DMS53 treated with DMSO at 0.1 percent for 48 hours (cell line): ENCODE data around the gene JAK2.
"Not testable (repeated sequence)": the region's sequence is repeated elsewhere in the genome, so short reads cannot be mapped to it uniquely, and the experiment has no call there.

Experiments used
- DNase-seq: peaks from one replicate; lab custom pipeline; 2025; ENCODE audit not compliant: unreplicated experiment; lab: John Stamatoyannopoulos, UW

JAK2 gene

DNA sequence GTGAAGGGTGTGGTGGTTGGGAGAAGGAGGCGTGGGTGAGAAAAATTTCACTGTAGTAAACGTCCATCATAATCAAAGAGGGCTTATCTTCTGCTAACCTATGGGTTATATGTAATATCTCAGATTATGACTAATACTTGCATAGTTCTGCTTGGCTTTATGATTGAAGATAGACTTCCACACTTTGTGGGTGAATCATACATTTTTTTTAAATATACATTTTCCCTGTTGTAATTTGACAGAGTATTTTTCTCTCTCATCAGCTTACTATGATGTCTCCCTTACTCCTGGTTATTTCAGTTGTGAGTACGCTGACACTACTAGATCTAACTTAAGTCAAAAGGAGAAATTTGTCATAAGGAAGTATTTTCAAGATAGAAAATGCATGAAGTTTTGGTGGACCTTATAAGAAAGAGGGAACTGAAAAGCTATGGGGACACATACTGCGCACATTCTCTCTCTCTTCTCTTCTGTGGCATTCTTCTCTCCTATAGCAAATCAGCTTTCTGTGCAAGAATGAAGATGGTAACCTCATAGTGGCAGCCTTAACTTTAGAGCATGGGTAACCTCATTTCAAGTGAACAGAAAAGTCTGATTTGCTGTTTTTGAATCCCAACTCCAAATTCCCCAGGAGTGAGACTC is 4.9 kb upstream of the JAK2 start:
- DNase-seq: no peak

DNA sequence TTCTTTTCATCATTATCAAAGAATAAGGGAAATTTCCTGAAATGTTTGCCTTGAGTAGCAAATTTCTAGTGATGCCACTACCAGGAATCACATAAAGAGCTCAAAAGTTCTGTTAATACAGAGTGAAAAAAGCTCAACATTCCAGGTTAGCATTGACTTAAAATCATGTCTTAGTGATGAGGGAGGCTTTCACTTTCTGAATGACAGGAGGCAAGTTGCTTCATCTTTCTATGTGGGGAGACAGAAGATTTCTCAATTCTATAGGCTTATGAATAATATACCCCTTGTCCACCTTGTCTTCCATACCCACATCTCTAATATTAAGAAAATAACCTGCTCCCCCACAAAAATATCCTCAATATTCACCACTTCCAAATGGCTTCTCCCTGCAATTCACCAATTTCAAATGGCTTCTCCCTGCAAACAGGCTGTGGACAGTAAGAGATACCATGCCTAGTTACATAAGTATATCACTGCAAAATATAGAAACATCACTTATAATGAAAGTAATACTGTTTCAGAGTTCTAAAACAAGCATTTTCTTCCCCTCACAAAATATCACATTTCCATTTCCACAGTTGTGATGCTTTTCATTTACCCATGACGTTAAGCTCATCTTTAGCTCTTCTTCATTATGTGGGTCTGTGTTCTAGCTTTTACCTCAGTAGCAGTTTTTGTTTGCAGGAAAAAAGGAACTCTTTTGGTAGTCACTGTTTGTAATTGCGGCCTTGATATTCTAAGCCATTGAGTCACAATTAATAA is 2.2 kb upstream of the JAK2 start:
- no peak for DNase-seq

DNA sequence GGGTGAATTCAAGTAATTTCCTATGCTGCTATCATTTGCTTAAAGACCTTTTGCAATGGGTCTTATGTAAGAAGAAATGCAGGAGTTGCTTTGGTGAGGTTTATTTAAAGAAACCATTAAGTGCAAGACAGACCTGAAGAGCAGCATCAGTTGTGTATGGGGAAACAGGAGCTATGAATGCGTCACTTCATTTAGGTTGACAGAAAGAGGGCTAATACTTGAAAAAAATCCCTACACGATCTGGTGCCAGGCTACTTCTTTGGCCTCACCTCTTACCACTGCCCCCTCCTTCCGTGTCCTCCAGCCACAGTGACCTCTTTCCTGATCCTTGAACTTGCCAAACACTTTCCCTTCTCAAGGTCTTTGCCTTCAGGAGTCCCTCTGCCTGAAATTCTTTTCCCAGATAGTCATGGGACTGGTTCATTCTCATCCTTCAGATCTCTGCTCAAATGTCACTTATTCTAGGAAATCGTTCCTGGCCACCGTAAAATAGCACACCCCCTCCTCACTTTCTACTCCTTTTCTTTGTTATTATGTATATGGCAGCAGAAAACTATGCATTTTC is 1.4 kb upstream of the JAK2 start:
- no peak for DNase-seq

DNA sequence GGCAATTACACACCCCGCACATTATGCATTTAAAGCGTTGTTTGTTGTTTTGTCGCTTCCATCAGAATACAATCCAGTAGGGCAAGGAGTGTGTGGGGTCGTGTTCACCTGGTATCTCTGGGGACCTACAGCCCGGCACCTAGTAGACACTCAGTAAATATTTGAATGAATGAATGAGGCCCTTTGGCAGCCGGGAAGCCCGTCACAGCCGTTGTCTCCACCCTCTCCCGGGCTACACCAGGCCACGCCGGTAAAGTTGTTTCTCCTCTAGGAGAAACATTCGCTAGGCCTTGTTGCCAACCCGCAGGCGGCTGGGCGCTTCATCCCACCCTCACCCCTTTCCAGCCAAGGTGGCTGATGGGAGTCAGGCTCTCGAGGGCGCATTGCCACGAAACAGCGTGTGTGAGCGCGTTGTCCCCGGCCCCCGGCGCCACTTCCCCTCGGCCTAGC is 876 bp upstream of the JAK2 start:
- DNase-seq: no peak

DNA sequence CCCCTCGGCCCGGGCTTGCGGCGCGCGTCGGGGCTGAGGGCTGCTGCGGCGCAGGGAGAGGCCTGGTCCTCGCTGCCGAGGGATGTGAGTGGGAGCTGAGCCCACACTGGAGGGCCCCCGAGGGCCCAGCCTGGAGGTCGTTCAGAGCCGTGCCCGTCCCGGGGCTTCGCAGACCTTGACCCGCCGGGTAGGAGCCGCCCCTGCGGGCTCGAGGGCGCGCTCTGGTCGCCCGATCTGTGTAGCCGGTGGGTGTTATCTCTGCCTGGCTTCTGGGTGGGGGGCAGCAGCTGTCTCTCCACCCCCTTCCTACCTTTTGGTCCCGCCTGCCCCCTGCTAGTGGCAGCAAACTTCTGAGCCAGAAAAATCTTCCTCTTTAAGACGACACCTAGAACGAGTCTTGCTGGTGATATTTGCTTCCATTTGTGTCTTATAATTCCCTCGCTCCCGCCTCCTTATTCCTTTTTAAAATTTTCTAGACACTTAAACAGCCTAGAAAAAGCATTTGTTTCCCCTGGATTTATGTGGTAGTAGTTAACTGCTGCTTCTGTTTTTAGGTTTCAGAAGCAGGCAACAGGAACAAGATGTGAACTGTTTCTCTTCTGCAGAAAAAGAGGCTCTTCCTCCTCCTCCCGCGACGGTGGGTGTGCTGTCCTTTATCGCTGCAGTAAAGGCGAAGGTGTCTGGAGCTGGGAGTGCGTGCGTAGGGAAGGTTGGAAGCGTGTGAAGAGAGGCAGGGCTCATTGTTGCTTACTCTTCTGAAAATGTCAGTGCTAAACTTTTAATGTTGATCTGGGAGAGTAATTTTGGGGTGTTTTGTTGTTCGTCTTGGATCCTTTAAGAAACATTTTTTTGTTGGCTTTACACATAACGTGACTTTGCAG is 554 bp downstream of the JAK2 start:
- DNase-seq: peak; percentile 25

DNA sequence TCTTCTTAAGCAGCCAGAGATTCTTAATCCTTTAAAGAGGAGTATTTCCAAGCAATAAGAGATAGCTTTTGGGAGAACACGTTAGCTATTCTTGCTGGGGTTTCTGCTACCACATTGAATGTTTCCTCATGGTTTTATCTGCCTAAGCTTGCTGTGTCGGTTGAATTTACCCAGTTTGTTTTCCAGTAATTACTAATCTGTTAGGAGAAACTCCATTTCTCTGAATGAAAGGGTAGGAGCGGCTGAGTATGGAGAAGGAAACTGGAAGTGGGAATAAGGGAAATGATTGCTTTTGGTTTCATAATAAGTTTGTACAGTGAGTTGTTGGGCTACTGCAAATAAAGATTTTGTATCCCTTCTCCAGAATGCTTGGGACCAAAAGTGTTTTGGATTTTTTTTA is 1.2 kb downstream of the JAK2 start:
- DNase-seq: no peak

DNA sequence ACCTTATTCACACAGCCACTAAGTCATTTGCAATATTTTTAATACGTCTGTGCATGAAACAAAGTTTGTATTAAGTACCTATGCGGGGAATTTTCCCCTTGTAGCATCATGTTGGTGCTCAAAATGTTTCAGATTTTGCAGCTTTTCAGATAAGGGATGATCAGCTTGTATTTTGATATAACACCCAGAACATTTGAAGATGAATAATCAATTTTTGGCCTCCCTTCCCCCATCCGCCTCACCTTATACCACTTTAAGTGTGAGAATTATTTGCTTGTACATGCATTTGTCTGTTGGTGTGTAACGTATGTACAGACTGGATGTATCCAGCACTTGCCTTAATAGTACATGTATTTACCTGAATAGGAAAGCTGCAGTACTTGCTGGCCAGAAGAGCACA is 1.7 kb downstream of the JAK2 start:
- DNase-seq: no peak

DNA sequence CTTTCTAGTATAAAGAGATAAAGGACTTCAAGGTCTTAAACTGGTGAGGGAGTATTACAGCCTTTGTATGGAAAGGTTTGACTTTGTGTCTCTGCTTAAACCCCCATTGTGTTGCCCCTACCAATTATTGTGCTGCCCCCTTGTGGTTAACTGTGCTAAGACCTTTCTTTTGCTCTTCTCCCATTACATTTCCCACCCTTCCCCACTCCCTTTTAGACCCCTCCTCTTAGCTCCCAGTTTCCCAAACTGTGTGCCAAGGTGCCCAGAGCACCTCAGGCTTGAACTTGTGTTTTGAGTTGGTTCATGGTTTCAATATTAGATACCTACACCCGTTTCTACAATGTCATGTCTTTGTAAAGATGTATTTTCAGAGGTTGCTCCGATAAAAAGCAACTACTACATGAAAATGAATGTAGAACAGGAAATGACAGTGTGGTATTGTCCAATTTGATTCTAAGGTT is 2.9 kb downstream of the JAK2 start:
- peak; percentile 69 for DNase-seq

DNA sequence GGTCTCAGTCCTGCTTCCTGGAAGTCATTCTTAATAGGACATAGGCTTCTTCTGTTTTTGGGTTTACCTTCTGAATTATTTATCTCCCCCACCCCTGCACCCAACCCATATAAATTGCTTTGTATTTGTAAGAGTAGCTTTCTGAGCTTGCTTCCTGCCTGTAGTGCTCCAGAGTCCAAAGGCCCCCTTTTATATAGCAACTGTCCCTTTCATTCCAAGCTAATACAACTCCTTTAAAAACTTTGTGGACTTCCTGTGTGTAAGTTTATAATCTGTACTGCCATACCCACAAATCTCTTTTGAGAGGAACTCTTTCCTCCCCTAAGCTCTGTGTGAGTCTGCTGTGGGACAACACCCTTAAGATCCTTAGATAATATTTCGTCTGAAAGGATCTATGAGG is 7.8 kb downstream of the JAK2 start:
- no peak for DNase-seq

DNA sequence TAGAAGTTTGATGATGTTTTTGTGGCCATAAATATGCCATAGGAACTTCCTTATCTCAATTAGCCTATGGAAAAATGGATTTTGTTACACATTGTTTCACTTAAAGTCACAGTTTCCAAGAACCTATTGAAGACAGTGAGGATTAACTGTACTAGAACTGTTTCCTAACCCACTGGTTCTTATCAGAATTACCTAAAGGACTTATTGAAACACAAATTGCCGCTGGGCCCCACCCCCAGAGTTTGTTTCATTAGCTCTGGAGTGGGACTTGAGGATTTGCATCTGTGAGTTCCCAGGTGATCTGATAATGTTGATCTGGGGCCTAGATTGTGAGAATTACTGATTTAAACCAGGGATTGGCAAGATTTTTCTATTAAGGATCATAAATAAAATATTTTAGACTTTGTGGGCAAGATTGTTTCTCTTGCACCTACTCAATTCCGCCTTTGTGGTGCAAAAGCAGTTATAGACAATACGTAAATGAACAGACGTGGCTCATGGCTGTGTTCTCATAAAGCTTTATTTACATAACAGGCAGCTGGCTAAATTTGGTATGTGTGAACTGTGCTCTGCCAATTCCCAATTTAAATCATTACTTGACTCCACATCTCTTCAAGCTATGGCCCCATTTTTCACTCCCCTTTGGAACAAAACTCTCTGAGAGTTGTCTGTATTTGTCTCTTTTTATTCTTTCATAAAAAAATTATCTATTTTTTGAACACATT is 9.3 kb downstream of the JAK2 start:
- DNase-seq: no peak

DNA sequence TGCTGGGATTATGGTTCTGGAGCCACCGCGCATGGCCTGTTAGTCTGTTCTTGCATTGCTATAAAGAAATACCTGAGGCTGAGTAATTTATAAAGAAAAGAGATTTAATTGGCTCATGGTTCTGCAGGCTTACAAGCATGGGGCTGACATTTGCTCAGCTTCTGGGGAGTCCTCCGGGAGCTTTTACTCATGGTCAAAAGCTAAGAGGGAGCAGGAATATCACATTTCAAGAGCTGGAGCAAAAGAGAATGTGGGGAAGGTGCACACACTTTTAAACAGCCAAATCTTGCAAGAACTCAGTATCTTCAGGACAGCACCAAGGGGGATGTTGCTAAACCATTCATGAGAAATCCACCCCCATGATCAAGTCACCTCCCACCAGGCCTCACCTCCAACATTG is 12.1 kb downstream of the JAK2 start:
- no peak for DNase-seq

DNA sequence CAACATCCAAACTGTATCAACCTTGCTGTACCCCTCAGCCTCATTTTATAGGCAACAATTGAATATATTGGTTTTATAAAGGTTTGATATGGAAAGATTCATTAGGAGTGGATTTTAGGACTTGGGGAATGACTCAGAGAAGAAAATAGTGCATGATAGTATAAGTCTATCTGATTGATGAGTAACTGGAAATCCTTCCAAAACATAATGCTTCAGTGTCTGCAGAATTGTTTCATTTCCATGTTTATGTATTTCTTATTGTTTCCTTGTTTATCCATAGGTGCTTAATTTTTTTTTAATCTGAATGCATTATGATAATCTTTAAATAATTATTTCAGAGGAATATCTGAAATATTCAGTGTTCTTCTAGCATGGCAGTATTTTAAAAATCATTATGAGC is 12.6 kb downstream of the JAK2 start:
- DNase-seq: no peak

DNA sequence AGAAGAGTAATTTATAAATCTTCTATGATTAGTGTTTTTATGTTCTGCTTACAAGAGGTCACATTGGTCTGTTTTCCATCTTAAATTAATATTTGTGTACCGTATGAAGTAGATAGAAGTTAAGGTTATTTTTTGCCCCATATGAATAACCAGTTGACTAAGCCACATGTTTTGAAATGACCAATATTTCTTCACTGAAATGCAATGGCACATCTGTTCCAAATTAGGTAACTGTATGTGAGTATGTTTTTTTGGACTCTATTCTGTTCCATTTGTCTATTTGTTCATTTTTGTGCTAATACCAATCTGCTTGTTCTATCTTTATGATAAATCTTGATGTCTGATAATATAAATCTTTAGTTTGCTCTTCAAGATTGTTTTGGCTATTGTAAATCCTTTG is 17.7 kb downstream of the JAK2 start:
- no peak for DNase-seq

DNA sequence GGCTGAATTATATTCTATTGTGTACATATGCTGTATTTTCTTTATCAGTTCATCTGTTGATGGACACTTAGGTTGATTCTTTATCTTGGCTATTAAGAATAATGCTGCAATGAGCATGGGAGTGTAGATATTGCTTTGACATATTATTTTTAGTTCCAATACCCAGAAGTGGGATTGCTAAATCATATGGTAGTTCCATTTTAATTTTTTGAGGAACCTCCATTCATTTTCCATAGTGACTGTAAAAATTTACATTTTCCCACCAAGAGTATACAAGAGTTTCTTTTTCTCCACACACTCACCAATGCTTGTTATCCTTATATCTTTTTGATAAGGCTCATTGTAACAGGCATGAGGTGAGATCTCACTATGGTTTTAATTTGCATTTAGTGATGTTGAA is 19.4 kb downstream of the JAK2 start:
- no peak for DNase-seq

DNA sequence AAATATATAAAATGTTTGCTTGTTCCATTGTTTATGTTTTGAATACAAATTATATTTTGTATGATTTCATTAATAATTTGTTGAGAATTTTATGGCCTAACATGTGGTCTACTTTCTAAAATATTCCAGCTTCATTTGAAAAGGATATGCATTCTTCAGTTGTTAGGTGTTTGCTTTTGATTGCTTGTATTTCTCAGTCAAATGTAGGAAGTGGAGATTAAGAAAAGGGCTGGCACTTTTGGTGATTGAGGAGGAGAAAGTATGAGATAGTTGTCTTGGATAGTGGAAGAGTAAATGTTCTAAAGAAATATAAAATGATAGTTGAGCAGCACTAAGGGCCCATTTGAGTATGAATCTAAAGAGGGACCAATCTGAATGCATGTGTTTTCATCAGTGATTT is 23.1 kb downstream of the JAK2 start:
- DNase-seq: no peak

DNA sequence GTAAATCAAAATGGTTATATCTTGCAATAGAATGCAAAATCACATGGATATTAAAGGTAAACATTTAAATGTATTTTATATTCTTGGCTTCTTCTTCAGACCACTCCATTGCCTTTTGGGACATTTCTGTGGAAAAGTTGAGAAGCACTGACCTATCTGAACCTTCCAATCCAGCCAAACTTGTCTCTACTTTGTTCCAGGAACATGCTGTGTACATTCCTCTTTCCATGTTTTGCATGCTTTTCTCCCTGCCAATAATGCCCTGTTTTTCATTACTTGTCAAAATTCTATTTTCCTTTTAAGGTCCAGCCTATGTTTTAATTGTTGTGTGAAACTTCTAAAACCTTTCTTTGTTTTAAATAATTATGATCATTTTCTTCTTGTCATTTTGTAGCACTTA is 28.3 kb downstream of the JAK2 start:
- DNase-seq: no peak

DNA sequence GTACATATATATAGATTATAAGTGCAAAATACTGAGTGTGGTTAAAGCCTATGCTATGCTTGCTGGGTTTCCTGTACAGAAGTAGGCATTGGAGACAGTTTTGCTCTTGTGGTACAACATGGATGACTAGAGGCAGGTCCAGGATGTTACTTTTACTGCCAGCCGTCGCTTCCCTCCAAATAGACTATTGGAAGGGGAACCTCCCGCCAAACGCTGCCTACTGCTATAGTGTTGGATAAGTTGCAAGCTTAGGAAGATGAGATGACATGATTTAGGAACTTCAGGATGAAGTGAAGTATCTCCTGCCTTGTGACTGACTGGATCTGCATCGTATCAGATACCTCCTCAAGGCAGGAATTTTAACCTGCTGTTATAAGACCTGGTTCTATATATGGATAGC is 30.9 kb downstream of the JAK2 start:
- DNase-seq: no peak

DNA sequence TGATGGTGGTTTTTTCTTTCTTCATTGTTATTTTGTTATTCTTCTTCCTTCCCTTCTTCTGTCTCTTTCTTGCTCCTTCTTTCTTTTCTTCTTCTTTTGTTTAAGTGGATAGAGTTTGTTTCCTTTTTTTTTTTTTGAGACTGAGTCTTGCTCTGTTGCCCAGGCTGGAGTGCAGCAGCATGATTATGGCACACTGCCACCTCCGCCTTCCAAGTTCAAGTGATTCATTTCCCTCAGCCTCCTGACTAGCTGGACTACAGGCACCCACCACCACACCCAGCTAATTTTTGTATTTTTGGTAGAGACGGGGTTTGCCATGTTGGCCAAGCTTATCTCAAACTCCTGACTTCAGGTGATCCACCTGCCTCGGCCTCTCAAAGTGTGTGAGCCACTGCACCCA is 40.3 kb downstream of the JAK2 start:
- DNase-seq: no peak

DNA sequence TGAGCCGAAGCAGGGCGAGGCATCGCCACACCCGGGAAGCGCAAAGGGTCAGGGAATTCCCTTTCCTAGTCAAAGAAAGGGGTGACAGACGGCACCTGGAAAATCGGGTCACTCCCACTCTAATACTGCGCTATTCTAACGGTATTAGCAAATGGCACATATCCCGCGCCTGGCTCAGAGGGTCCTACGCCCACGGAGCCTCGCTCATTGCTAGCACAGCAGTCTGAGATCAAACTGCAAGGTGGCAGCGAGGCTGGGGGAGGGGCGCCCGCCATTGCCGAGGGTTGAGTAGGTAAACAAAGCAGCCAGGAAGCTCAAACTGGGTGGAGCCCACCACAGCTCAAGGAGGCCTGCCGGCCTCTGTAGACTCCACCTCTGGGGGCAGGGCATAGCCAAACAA is 46.9 kb downstream of the JAK2 start:
- not testable (repeated sequence) for DNase-seq

DNA sequence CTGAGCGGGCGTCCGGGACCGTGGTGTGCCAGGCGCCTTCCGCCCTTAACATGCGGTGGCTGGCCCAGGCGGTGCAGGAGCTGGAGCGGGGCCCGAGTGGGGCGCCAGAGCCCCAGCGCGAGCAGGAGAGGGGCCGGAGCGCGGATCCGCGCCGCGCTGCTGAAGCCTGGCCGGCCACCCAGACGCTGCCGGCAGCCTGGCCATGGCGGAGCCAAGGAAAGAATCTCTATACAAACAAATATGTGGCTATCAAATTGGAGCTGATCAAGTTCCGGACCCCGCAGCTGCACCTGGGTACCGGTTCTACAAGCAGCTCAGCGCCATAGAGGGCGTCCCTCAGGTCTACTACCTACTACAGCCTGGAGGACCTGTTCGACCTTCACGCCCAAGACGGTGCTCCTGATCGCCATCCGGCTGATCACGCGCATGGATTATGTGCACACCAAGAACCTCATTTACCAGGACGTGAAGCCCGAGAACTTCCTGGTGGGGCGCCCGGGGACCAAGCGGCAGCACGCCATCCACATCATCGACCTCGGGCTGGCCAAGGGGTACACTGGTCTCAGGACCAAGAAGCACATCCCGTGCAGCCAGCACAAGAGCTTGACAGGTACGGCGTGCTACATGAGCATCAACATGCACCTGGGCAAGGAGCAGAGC is 55.8 kb downstream of the JAK2 start:
- DNase-seq: no peak
